GM18505 (cell line): Measurements from ENCODE around the gene SLX4.

Source experiments
- ATAC-seq: cut with Tn5 transposase; IDR thresholded peaks from one replicate; pipeline ENCODE4 v1.9.1; 2021; ENCODE audit not compliant: unreplicated experiment
- POLR2A ChIP-seq: IDR thresholded peaks from 4 replicates; pipeline ENCODE4 v1.6.1; 2011; ENCODE audit warnings: borderline replicate concordance; ENCODE audit not compliant: insufficient read depth, insufficient read length; ENCODE audit errors: extremely low read depth

The SLX4 gene

DNA sequence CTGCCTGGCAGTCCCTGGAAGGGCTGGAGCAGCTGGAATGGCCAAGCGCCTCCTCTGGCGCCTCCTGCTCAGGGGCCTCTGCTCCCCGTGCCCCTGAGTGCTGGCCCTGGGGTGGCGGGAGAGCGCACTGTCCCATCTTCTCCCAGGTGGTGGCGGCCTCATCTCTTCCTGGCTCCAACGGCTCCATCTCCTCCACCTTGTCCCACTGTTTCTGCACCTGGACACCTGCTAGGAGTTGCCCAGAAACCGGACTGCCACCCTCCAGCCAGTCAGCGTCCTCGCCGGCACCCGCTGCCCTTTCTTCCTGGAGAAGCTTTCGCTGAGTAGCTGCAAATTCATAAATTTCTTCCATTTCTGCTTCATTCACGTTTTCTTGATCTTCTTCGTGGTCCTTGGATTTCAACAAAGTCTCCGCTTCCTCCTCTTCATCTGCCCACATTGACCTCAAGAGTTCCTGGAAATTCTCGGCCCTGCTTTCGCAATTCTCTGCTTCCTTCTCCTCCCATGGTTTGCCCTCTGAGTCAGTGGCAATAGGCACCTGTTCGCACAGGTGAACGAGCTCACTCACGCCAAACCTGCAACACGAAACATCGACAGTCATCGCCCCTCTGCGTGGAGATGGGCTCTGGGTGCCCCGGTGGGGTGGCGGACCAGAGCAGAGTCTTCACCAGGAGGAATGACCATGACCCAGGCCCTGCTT lies 20.5 kb downstream of the SLX4 start:
- ATAC-seq = no peak
- no peak for TF ChIP-seq POLR2A

DNA sequence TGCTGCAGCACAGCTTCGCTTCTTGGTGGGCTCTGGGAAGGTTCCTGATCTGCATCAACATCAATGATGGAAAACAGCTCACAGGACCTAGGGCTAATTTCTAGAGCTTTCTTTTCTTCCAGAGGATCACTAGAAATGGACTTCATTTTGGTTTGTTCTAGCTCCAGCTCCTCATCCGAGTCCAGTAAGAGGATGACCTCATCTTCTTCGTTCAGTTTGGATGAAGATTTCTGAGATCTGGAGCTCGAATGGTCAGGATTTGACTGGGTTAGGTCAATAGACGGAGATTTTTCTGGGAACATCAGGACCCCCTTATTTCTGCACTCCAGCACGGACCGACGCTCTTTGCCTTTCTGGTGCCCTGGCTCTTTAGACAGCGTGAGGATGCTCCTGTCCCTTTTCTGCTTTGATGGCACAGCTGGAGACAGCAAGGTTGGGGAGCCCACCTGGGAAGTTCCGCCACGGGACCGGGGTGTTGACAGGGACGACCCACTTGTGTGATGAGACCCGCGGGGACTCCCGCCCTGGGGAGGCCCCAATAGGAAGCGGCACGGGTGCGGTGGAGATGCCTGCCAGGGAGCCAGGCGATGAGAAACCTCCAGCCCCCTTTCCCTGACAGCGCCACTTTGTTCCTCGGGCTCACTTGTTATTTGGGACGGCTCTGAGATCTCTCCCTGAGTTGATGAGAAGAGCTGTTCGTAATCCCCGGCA lies 21.3 kb downstream of the SLX4 start:
- no peak for TF ChIP-seq POLR2A
- ATAC-seq = no peak

- no peak for TF ChIP-seq POLR2A
- no peak for ATAC-seq
These were observed 21.9 kb downstream of the SLX4 start for GRCh38 chr16:3589441-3589921.

DNA sequence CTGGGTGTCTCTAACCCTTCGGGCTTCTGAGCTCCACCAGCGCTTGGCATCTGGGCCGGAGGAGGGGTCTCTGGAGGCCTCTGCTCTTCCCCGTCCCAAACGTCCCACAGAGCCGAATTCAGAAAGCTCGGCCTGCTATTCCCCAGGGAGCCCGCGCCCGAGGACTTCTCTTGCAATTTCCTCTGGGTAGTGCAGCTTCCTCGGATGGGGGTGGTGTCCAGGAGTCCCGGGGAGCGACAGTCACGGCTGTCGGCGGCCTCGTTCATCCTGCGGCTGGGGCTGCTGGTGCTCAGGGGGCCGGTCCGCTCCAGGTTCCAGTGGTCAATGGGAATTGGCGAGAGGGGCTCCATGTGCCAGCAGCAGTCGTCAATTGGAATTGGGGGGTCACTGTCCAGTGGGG lies 22.4 kb downstream of the SLX4 start:
- TF ChIP-seq POLR2A = no peak
- no peak for ATAC-seq

- no peak for TF ChIP-seq POLR2A
- no peak for ATAC-seq
These were observed 23.8 kb downstream of the SLX4 start for GRCh38 chr16:3587547-3588110.

GRCh38 chr16:3584412-3584811 lies 27.0 kb downstream of the SLX4 start:
- ATAC-seq = no peak
- TF ChIP-seq POLR2A = no peak

DNA sequence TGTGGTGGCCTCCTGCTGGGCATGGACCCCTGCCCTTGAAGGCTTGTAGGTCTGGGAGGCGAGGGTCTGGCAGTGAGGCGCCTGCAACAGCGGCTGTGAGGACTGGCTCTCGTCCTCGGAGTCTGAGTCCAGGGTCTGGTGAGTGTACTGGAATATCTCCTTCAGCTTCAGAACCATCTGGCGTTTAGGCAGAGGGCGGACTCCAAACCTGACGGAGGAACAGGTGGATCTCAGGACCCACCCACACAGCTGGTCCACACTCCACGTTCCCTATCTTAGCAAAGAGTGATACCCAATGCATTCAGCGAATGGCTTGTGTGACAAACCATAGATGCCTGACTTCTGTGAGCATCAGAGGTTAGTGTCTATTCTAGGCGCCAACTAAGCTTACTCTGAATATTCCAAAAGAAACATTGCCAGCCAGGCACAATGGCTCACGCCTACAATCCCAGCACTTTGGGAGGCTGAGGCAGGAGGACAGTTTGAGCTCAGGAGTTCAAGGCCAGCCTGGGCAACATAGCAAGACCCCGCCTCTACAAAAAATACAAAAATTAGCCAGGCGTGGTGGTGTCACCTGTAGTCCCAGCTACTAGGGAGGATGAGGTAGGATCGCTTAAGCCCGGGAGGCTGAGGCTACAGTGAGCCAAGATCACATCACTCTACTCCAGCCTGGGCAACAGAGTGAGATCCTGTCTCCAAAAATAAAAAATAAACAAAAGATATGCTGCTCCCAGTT lies 27.9 kb downstream of the SLX4 start:
- no peak for TF ChIP-seq POLR2A
- ATAC-seq = no peak

DNA sequence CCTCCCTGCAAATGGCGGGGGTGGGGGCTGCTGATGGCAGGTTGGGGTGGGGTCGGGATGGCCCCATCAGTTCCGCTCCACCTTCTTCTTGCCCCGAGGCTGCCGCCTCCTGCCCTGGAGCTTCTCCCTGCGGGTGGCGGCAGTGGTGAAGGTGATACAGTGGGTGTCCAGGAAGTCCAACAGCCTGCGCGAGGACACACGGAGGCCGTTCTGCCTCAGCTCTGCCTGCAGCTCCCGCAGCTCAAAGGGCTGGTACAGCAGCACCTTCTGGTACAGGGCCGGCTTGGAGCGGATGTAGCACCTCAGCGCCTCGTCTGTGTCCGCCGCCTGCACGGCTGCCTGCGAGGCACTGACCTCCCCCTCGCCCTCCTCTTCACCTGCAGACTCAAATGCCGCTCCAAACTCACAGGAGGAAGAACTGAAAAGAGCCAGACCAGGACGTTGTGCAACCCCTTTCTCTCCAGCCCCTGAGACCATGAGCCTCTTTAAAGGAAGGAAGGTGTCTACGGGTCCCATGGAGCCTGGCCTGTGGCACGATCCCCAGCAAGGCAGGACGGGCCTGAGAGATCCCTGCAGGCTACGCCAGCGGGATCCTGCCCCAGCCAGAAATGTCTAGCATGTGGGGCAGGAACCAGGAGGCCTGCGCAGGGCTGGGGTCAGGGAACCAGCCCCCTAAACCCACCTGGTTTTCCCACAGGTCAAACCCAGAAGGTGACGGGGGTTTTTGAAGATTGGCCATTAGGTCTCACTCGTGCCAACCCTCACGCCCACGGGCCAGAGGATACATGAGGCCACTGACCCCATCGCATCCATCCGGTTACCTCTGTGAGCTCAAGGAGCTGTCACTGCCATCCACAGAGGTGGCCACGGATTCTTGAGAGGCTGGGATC lies 28.9 kb downstream of the SLX4 start:
- TF ChIP-seq POLR2A = no peak
- ATAC-seq = no peak

- TF ChIP-seq POLR2A = no peak
- no peak for ATAC-seq
These were observed 30.0 kb downstream of the SLX4 start for GRCh38 chr16:3581392-3581791.

DNA sequence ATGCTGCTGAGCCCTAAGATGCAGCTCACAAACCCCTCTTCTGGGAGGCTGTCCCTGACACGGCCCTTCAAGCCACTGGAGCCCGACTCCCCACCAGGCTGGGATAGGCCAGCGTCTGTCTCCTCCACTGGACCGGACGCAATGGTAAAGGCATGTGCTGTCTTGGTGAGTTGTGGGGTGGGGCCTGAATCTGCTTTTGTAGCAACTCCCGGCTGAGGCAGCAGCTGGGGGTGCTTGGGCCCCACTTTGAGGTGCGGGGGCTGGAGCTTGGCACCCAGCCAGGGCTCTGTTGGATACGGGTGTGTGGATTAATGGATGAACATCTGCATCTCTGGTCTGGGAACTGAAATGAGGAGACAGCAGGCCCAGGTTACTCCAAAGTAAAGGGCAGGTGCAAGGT lies 30.7 kb downstream of the SLX4 start:
- no peak for ATAC-seq
- no peak for TF ChIP-seq POLR2A

DNA sequence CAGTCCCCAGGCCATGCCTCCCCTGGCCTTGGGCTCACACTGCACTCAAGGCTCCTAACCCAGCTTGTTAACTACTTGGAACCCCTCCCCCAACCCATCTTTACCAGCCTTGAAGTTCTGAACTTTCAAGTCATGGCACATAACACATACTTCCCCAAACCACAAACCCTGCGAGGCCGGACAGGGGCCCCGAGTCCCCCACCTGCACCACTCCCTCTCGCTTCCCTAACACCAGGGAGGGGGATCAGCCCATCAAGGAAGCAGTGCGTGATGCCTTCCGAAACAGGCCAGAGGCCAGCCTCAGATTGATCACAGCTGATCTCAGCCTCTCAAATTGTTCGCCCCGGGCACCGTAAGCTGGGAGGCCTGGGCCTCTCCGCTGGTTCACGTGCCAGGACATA lies 31.2 kb downstream of the SLX4 start:
- TF ChIP-seq POLR2A = no peak
- ATAC-seq = no peak

- TF ChIP-seq POLR2A = no peak
- ATAC-seq = no peak
These were observed 31.6 kb downstream of the SLX4 start for GRCh38 chr16:3579776-3580175.
